HG03575 (cell line): ENCODE data around the gene TMEM235.
A peak's percentile ranks its signal among the peaks of the same experiment; 100 is the strongest.

Experiments
- ATAC-seq: cut with Tn5 transposase; IDR thresholded peaks from one replicate; pipeline ENCODE4 v1.9.1; 2021; ENCODE audit not compliant: unreplicated experiment, insufficient number of reproducible peaks, low FRiP score; ENCODE audit errors: extremely low read depth

Gene TMEM235

GRCh38 chr17:78230996-78231935 lies at the start of gene TMEM235:
TSS of gene TMEM235 (plus strand) at chr17:78231631. CDS start at chr17:78232024, 393 bp downstream.
- no peak for ATAC-seq

GRCh38 chr17:78182504-78182903 lies 48.9 kb upstream of the TMEM235 start:
- no peak for ATAC-seq

- no peak for ATAC-seq
These were observed 47.5 kb upstream of the TMEM235 start for GRCh38 chr17:78183916-78184315.

- ATAC-seq = no peak
These were observed 47.1 kb upstream of the TMEM235 start for GRCh38 chr17:78184351-78184750.

GRCh38 chr17:78184868-78185267 lies 46.6 kb upstream of the TMEM235 start:
- ATAC-seq = no peak

- ATAC-seq = no peak
These were observed 45.3 kb upstream of the TMEM235 start for GRCh38 chr17:78185981-78186691.

GRCh38 chr17:78186692-78187595 lies 44.5 kb upstream of the TMEM235 start, which contains the start of the genes AFMID and TK1:
TSS of gene AFMID (plus strand) at chr17:78187362. CDS start at chr17:78187371, 9 bp downstream.
TSS of gene TK1 (minus strand) at chr17:78187052. CDS start at chr17:78186994, 58 bp downstream.
- ATAC-seq = peak; percentile 35

GRCh38 chr17:78196716-78197115 lies 34.7 kb upstream of the TMEM235 start:
- no peak for ATAC-seq

GRCh38 chr17:78197147-78197832 lies 34.1 kb upstream of the TMEM235 start:
- ATAC-seq = no peak

- ATAC-seq = no peak
These were observed 31.0 kb upstream of the TMEM235 start for GRCh38 chr17:78200451-78200850.

GRCh38 chr17:78202666-78203065 lies 28.8 kb upstream of the TMEM235 start:
- no peak for ATAC-seq

GRCh38 chr17:78204387-78205123 lies 26.9 kb upstream of the TMEM235 start:
- no peak for ATAC-seq

- ATAC-seq = no peak
These were observed 26.2 kb upstream of the TMEM235 start for GRCh38 chr17:78205124-78205775.

GRCh38 chr17:78206298-78206697 lies 25.1 kb upstream of the TMEM235 start:
- ATAC-seq = no peak

GRCh38 chr17:78208486-78208885 lies 22.9 kb upstream of the TMEM235 start:
- ATAC-seq = no peak

- no peak for ATAC-seq
These were observed 21.3 kb upstream of the TMEM235 start for GRCh38 chr17:78210111-78210510.

GRCh38 chr17:78211032-78211431 lies 20.4 kb upstream of the TMEM235 start:
- no peak for ATAC-seq
